ENCODE results near the gene RAD50.

Gene RAD50

GRCh38 chr5:132611965-132612364, 55.2 kb downstream of the RAD50 start:
- no peak overlapping the region for H3K4me3 ChIP-seq (ENCODE audit: low read depth, low read length)
- no peak for DNase-seq (ENCODE audit: low read depth)
- TF ChIP-seq CTCF (IDR thresholded peaks at IDR 0.05; ENCODE audit: low read depth, low read length): no peak
- no peak for TF ChIP-seq MAX (IDR thresholded peaks at IDR 0.05; ENCODE audit: low read depth, low read length)
- no peak for TF ChIP-seq POLR2A (IDR thresholded peaks at IDR 0.05; ENCODE audit: extremely low read depth, insufficient read length)
- TF ChIP-seq MYC (IDR thresholded peaks at IDR 0.05; ENCODE audit: low read depth, low read length): no peak

GRCh38 chr5:132612846-132613245, 56.1 kb downstream of the RAD50 start:
- no peak for DNase-seq (ENCODE audit: low read depth)
- no peak overlapping the region for H3K4me3 ChIP-seq (ENCODE audit: low read depth, low read length)
- TF ChIP-seq MAX (IDR thresholded peaks at IDR 0.05; ENCODE audit: low read depth, low read length) (no peak), CTCF (IDR thresholded peaks at IDR 0.05; ENCODE audit: low read depth, low read length) (no peak), MYC (IDR thresholded peaks at IDR 0.05; ENCODE audit: low read depth, low read length) (no peak), POLR2A (IDR thresholded peaks at IDR 0.05; ENCODE audit: extremely low read depth, insufficient read length) (no peak)

GRCh38 chr5:132621699-132622098, 64.9 kb downstream of the RAD50 start:
- no peak for DNase-seq (ENCODE audit: low read depth)
- no peak overlapping the region for H3K4me3 ChIP-seq (ENCODE audit: low read depth, low read length)
- TF ChIP-seq CTCF (IDR thresholded peaks at IDR 0.05; ENCODE audit: low read depth, low read length) (no peak), POLR2A (IDR thresholded peaks at IDR 0.05; ENCODE audit: extremely low read depth, insufficient read length) (no peak), MAX (IDR thresholded peaks at IDR 0.05; ENCODE audit: low read depth, low read length) (no peak), MYC (IDR thresholded peaks at IDR 0.05; ENCODE audit: low read depth, low read length) (no peak)

GRCh38 chr5:132622608-132623007, 65.8 kb downstream of the RAD50 start:
- no peak overlapping the region for H3K4me3 ChIP-seq (ENCODE audit: low read depth, low read length)
- no peak for DNase-seq (ENCODE audit: low read depth)
- TF ChIP-seq POLR2A (IDR thresholded peaks at IDR 0.05; ENCODE audit: extremely low read depth, insufficient read length) (no peak), CTCF (IDR thresholded peaks at IDR 0.05; ENCODE audit: low read depth, low read length) (no peak), MYC (IDR thresholded peaks at IDR 0.05; ENCODE audit: low read depth, low read length) (no peak), MAX (IDR thresholded peaks at IDR 0.05; ENCODE audit: low read depth, low read length) (no peak)

GRCh38 chr5:132627470-132627869, 70.7 kb downstream of the RAD50 start:
- no peak for DNase-seq (ENCODE audit: low read depth)
- H3K4me3 ChIP-seq (ENCODE audit: low read depth, low read length): no peak overlapping the region
- no peak for TF ChIP-seq MAX (IDR thresholded peaks at IDR 0.05; ENCODE audit: low read depth, low read length)
- TF ChIP-seq CTCF (IDR thresholded peaks at IDR 0.05; ENCODE audit: low read depth, low read length): no peak
- TF ChIP-seq MYC (IDR thresholded peaks at IDR 0.05; ENCODE audit: low read depth, low read length): no peak
- TF ChIP-seq POLR2A (IDR thresholded peaks at IDR 0.05; ENCODE audit: extremely low read depth, insufficient read length): no peak

- no peak for TF ChIP-seq CTCF (IDR thresholded peaks at IDR 0.05; ENCODE audit: low read depth, low read length)
- TF ChIP-seq MAX (IDR thresholded peaks at IDR 0.05; ENCODE audit: low read depth, low read length): no peak
- TF ChIP-seq MYC (IDR thresholded peaks at IDR 0.05; ENCODE audit: low read depth, low read length): no peak
- no peak for TF ChIP-seq POLR2A (IDR thresholded peaks at IDR 0.05; ENCODE audit: extremely low read depth, insufficient read length)
- no peak overlapping the region for H3K4me3 ChIP-seq (ENCODE audit: low read depth, low read length)
Measured at GRCh38 chr5:132628814-132629213, 72.0 kb downstream of the RAD50 start.

More at GRCh38 chr5:132628814-132629213, 72.0 kb downstream of the RAD50 start:
- no peak for DNase-seq (ENCODE audit: low read depth)

Data from NB4 (cell line).